HG02938 (cell line): Measurements from ENCODE around the gene ADAM33.

Experiments
- ATAC-seq: cut with Tn5 transposase; IDR thresholded peaks from one replicate; pipeline ENCODE4 v1.9.1; 2021; ENCODE audit warnings: mild to moderate bottlenecking, moderate library complexity; ENCODE audit not compliant: unreplicated experiment

ADAM33 gene

GRCh38 chr20:3710703-3711483 is 29.1 kb upstream of the ADAM33 start:
- no peak for ATAC-seq

DNA sequence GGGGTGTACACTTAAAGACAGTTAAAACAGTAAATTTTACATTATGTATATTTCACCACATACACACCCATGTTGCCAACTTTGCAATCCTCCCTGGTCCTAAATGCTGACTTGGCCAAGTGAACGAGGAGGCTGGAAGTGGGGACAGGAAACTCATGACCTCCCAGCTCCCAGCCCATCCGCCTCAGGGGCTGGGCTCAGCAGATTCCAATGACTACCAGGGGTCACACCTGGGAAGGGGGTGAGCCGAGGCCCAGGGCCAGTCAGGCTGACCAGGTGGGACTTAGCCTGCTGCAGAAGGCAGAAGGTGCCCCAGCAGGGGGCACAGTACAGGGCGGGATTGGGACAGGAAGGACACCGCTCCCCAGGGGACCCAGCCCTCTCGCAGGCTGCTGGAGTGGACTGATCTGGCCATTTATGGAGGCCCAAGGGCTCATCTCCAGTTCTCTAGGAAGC is 28.2 kb upstream of the ADAM33 start:
- no peak for ATAC-seq

GRCh38 chr20:3707508-3707899 is 25.7 kb upstream of the ADAM33 start:
- no peak for ATAC-seq

DNA sequence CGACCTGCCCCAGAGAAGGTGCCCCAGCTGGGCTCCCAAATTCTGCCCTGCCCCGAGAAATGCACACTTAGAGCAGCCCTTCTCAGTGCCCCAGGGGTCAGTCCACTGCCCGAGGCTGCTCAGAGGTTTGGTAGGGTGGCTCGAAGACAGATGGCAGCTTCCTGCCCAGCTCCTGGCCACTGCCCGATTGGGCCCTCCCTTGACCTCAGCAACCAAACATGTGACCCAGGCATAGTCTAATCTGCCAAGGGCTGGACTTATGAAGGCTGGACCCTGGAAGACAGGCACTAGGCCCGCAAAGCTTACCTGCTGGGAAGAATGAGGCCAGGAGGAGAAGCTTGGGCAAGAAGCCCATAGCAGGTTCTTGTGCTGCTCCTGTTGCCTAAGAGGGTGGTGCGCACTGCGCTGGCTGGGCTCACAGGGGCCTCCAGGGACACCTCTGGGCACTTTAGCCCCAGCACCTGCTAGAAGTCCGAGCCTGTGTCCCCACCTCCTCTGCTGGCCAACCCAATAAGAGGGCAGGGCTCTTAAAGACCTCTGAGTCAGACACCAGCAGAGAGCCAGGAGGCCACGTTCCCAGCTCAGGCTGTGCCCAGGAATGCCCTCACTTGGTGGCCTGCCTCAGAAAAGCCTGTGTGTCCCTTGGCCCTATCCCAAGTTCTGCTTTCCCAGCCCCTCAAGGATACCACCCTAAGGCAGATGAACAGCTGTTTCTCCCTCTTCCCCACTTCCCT is 25.1 kb upstream of the ADAM33 start:
- ATAC-seq, result no peak

- no peak for ATAC-seq
These were observed 24.3 kb upstream of the ADAM33 start for GRCh38 chr20:3705970-3706739.

DNA sequence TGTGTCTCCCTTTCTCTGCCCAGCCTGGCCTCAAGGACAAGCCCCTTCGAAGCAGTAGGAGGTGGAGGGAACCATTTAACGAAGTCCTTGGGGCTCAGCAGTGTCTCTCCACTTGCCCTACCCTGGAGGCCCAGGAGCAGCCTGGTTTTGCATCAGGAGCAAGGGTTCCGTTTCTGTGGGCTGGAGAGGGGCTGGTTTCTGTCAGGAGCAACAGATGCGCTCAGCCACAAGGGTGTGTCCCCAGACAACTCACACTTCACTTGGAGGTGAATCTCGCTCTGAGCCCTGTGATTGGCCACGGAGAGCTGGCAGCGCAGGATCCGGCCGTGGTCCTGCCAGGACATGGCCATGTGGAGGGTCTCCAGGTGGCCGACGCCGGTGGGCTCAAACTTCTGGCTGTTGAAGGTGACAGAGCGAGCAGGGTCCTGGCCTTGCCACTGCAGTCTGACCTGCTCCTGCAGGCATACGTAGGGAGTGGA is 23.7 kb upstream of the ADAM33 start:
- no peak for ATAC-seq

GRCh38 chr20:3704087-3704486 is 22.3 kb upstream of the ADAM33 start:
- no peak for ATAC-seq

- no peak for ATAC-seq
These were observed 21.0 kb upstream of the ADAM33 start for GRCh38 chr20:3702611-3703391.

DNA sequence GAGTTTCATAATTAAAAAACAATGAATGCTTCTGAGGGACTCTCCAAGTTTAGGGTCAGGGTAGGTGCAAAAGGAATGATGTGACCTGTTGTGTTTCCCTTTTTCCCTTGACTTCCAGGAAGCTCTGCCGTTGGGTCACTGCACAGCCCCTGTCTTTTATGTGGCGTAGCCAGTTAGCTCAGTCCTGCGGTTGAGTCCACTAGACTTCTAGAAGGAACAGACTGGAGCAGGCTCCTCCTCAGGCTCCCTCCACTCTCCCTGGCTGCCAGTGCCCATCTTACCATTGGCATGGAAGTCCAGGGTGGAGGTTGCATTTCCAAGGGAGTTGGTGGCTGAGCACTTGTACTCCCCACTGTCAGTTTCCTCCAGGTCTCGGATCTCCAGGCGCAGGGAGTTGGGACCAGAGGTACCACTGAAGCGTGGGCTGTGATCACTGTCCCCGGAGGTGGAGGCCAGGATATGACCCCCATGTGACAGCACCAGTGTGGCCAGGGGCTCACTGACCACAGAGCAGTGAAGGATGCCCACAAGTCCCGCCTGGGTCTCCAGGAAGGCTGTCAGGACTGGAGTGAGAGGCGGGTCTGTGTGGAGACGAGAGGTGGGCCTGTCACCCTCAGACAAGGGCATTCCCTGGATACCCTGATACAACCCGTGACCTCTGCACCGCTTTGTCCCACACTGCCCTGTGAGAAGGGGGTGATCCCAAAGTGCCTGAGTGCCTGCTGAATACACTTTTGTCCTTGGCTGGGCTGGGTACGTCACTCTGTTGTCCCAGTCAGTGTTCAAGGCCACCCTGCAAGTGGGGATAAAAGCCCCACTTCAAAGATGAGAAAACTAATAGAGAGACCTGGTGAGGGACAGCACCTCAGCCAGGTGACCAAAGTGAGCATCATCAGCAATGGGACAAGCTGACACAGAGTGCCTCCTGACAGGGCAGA is 19.5 kb upstream of the ADAM33 start:
- no peak for ATAC-seq

GRCh38 chr20:3699037-3699436 is 17.2 kb upstream of the ADAM33 start:
- ATAC-seq, result no peak

- no peak for ATAC-seq
These were observed 16.8 kb upstream of the ADAM33 start for GRCh38 chr20:3698591-3699001.

DNA sequence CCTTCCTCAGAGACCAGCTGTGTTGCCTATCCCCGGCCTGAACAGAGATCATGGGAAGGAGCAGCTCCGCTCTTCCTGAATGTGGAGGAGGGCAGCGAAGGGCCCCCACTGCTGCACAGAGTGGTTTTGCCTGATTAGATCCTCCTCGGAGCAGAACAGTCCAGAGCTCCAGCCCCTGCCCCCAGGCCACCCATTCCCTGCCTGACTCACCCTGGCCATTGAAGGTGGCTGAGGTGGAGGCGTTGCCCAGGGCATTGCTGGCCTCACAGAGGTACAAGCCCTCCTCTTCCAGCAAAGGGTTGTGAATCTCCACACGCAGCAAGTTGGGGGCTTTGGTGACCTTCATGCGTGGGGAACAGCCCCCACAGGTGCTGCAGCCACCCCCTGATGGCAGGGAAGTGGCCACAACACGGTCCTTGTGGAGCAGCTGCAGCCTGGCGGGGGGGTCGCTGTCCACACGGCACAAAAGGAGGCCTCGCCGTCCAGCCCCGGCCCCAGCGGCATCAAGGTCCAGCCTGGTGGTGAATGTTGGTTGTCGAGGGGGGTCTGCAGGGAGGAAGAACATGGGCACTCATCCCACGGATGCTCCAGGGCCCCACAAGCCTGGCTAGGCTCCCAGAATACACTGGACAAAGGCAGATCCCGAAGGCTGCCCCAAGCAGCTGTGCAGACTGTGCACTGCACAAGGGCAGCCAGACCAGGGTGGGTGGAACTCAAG is 15.9 kb upstream of the ADAM33 start:
- no peak for ATAC-seq

DNA sequence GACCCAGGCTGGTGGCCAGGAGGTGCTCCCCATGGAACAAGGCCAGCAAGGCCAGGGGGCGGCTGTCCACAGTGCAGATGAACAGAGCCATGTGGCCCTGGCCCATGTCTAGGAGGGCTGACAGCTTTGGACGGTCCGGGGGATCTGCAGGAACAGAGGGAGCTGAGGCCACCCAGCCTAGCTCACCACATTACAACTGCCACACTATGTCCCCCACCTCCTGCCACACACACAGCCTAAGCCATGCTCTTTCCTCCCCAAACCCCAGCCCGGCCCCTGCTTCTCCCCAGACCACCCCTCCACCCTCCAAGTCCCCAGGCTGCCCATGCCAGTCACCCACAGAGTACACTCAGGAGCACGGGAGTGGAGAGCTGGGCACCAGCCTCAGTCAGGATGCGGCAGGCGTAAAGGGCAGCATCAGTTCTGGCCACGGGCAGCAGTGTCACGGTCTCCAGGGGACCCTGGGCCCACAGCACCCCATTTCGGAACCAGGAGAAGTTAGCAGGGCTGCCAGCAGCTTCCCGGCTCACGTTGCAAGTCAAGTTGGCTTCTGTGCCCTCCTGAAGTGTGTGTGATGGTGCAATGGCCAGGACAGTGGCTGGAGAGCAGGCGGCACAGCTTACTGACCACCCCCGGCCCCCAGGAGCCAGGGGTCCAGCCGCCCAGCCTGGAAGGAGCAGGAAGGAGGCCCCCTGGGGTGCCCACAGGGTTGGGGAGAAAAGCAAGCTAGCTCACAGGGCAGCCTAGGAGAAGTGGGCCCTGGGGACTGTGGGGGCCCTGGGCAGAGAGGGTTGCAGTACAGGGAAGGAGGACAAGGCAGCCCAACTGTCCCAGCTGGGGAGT is 15.2 kb upstream of the ADAM33 start:
- no peak for ATAC-seq

DNA sequence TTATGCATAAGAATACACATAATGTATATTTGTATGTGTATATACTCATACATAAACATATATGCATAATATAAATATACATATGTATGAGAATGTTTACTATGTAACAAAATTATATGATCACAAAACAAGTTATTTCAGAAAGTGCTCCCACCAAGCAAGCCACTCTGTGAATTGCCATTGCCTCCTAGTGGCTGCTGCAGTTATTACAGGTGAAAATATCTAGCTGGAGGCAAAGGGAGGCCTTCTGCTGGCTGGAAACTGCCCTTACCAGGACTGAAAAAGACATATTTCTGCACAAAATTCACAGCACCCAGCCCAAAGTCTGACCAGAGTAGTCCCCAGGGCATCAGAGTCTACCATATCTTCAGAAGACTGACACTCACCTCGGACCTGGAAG is 14.4 kb upstream of the ADAM33 start:
- ATAC-seq, result no peak

- no peak for ATAC-seq
These were observed 13.1 kb upstream of the ADAM33 start for GRCh38 chr20:3694864-3695263.

GRCh38 chr20:3693376-3693775 is 11.6 kb upstream of the ADAM33 start:
- no peak for ATAC-seq

DNA sequence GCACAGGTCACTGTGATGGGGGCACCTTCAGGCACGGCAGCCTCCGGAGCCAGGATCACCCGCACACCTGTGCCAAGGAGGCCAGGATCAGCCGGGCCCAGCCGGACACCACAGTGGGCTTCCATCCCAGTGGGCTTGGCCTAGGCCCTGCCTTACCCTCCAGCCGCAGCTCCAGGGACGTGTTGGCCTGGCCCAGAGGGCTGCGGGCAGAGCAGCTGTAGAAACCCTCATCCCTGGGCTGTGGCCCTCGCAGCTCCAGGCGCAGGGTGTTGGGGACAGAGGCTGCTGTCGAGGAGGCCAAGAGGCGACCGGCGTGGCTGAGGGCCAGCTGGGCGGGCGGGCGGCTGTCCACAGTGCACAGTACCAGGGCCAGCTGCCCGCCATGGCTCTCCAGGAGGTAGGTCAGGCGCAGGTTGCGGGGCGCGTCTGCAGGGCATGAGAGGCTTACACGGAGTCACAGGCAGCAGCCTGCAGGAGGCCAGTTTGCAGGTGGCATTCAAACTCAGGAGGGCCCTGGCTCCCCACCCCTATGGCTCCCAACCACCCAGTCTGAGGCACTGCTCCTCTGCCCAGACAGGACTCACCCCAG is 11.0 kb upstream of the ADAM33 start:
- ATAC-seq, result no peak

- ATAC-seq, result no peak
These were observed 10.1 kb upstream of the ADAM33 start for GRCh38 chr20:3691897-3692296.
